GM10266 (cell line): ENCODE measurements around the gene FAM136A.
"Not testable (repeated sequence)": the region's sequence is repeated elsewhere in the genome, so short reads cannot be mapped to it uniquely, and the experiment has no call there.

Source experiments
- DNase-seq: peaks from one replicate; pipeline ENCODE4 v3.0.0; 2012; ENCODE audit errors: extremely low spot score
- TF ChIP-seq, protein P1 (sequence below): IDR thresholded peaks from 2 replicates; pipeline ENCODE4 v1.5.1; 2012; ENCODE audit warnings: mild to moderate bottlenecking, low read depth; ENCODE audit not compliant: control insufficient read depth, insufficient read depth; ENCODE audit errors: missing control alignments

The FAM136A gene

DNA sequence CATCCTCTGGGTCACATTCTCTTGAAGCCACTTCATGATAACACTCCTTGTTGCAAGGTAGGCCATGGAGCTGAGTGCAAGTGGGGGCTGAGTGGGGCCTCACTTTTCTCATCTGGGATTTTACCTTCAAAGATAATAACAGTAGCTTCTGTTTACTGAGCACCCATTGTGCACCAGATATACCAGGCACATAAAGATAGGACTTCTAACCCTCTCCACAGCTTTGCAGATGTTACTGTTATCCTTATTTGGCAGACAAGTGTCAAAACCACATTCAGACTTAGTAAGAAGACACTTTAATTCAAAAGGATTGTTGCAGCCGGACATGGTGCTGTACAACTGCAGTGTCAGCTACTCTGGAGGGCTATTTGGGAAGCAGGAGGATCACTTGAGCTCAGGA is 12.8 kb upstream of the FAM136A start:
- TF ChIP-seq, protein P1, sequence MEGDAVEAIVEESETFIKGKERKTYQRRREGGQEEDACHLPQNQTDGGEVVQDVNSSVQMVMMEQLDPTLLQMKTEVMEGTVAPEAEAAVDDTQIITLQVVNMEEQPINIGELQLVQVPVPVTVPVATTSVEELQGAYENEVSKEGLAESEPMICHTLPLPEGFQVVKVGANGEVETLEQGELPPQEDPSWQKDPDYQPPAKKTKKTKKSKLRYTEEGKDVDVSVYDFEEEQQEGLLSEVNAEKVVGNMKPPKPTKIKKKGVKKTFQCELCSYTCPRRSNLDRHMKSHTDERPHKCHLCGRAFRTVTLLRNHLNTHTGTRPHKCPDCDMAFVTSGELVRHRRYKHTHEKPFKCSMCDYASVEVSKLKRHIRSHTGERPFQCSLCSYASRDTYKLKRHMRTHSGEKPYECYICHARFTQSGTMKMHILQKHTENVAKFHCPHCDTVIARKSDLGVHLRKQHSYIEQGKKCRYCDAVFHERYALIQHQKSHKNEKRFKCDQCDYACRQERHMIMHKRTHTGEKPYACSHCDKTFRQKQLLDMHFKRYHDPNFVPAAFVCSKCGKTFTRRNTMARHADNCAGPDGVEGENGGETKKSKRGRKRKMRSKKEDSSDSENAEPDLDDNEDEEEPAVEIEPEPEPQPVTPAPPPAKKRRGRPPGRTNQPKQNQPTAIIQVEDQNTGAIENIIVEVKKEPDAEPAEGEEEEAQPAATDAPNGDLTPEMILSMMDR: no peak
- DNase-seq: no peak

- TF ChIP-seq, protein P1: no peak
Observed at GRCh38 chr2:70312560-70312959, 10.7 kb upstream of the FAM136A start.

GRCh38 chr2:70310899-70311298 is 9.0 kb upstream of the FAM136A start:
- no peak for DNase-seq
- TF ChIP-seq, protein P1: no peak

More at GRCh38 chr2:70312560-70312959, 10.7 kb upstream of the FAM136A start:
- DNase-seq: no peak

DNA sequence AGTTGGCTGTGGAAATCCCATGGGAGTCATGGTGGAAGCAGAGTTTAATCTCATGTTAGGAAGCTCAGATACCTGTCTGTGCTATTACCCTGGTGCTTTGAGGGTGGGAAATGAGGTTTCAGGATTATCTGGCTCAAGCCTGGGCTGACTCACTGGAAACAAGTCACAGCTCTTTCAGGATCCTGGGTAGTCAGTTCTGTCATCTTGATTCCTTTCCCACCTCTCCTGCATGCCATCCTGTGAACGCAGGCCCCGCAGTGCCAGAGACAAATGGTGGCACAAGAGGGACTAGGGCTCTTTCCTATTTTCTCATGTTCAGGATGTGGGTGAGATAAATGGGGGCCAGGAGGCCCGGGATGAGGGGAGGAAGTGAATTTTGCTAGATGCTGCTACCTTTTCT is 3.7 kb upstream of the FAM136A start:
- DNase-seq: no peak
- TF ChIP-seq, protein P1: no peak

DNA sequence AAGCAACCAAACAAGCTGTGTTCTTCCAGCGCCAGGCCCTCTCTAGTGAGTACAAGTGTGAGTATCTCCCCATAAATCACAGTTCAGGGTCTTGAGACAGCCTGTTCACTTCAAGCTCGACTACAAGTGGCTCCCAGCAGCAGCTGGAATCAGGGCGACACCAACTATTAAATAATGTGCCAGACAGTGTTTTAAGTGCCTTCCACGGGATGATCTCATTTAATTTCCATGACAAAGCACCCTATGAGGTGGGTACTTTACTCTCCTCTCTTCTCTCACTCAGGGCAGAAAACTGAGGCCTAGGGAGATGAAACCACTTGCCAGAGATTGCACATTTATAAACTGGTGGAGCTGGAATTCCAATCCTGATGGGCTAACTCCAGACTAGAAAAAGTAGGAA is 2.6 kb upstream of the FAM136A start:
- TF ChIP-seq, protein P1: no peak
- DNase-seq: no peak

- TF ChIP-seq, protein P1: no peak
- no peak for DNase-seq
Observed at GRCh38 chr2:70303186-70303585, 1.3 kb upstream of the FAM136A start.

GRCh38 chr2:70302195-70302546 is 304 bp upstream of the FAM136A start:
- not testable (repeated sequence) for DNase-seq

GRCh38 chr2:70300771-70301343 is 1.0 kb downstream of the FAM136A start:
- TF ChIP-seq, protein P1: no peak
- DNase-seq: no peak

- not testable (repeated sequence) for DNase-seq
Observed at GRCh38 chr2:70297828-70298227, 4.0 kb downstream of the FAM136A start.
